ENCODE data around the gene LYPD4.

LYPD4 gene

DNA sequence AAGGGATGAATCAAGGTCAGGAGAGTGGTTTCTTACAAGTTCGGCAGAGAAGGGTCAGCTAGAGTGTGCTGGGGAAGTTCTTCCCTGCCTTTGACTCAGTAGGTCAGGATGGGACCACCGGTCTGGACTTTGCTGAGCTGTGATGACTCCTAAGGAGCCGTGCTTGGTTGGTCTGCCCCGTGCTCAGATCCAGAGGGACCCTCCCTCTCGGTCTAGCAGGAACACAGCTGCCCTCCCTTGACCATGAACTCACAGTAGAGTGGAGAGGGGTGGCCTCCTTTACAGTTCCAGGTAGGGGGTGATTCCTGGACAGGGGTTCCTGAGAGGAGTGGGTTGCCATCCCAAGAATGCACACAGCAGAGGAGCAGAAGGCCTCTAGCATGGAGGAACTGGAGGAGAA lies 19.9 kb upstream of the LYPD4 start:
- TF ChIP-seq, protein P1, sequence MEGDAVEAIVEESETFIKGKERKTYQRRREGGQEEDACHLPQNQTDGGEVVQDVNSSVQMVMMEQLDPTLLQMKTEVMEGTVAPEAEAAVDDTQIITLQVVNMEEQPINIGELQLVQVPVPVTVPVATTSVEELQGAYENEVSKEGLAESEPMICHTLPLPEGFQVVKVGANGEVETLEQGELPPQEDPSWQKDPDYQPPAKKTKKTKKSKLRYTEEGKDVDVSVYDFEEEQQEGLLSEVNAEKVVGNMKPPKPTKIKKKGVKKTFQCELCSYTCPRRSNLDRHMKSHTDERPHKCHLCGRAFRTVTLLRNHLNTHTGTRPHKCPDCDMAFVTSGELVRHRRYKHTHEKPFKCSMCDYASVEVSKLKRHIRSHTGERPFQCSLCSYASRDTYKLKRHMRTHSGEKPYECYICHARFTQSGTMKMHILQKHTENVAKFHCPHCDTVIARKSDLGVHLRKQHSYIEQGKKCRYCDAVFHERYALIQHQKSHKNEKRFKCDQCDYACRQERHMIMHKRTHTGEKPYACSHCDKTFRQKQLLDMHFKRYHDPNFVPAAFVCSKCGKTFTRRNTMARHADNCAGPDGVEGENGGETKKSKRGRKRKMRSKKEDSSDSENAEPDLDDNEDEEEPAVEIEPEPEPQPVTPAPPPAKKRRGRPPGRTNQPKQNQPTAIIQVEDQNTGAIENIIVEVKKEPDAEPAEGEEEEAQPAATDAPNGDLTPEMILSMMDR (IDR thresholded peaks at IDR 0.05; ENCODE audit: low read depth, low read length) = no peak
- DNase-seq (ENCODE audit: extremely low read depth, low read depth) = no peak

DNA sequence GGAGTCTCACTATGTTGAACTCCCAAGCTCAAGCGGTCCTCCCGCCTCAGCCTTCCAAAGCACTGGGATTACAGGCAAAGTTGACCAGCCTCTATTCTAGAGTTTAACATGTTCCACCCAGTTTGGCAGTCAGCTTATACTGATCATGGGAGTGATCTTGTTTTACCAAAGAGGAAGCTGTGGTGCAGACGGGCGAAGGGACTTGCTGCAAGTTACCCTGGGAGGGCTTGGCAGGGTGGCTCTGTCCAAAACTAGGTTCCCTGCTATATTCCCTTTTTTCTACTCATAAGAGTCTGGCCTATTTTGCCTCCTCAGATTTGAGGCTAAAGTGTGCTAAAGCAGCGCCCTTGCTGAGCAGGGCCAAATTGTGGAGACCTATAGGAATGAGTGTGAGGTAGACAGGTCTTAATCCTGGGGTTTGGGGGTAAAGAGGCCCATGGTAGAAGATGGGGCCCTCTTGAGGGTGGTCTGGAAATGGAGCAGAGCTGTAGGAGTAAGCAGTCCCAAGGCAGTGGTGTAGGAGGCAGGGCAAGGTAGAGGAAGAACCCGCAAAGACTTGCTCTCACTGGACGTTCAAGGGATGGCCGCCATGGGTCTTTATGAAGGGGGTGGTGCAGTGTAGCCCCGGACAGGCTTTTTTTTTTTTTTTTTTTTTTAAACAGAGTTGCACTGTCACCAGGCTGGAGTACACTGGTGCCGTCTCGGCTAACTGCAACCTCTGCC lies 18.9 kb upstream of the LYPD4 start:
- no peak for DNase-seq (ENCODE audit: extremely low read depth, low read depth)
- TF ChIP-seq, protein P1 (IDR thresholded peaks at IDR 0.05; ENCODE audit: low read depth, low read length) = no peak

DNA sequence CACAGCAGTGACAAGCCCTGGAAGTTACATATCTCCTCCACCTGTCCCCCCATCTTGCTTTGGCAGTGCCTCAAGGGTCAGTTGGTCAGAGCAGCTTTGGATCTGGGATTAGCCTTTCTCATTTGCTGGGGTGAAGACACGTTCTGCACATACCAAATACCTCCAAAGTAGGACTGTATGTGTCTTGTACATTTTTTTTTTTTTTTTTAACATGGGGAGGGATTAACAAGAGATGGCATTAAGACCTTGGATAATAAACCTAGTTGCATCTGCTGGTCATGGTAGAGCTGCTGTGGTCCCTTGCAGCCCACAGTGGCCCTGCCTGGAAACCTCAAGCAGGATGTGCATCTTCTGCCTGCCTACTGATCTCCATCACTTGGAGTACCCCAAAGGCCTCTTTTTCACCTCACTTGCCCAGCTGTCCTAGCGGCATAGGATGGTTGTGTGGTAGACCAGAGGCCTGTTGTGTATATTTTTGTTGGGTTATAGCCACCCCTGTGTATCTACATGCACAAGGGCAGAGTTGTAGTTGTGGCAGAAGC lies 18.0 kb upstream of the LYPD4 start:
- TF ChIP-seq, protein P1 (IDR thresholded peaks at IDR 0.05; ENCODE audit: low read depth, low read length) = no peak
- DNase-seq (ENCODE audit: extremely low read depth, low read depth) = no peak

DNA sequence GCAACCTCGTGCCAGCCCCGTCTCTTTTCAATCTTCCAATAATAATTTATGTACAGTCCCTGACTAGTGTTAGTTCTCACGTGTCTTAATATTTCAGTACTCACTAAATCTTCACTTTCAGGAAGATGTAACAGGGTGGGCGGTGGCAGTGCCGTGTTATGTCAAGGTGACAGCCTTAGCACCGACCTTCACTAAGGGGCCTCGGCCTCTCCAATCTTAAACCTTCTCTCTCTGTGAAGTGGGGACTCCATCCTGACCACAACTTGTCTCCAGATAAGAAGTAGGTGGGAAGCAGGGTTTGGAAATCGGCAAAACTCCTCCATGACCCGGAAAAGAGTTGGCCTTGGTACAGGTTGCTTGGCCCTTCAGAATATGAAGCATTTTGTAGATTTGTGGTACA lies 17.4 kb upstream of the LYPD4 start:
- TF ChIP-seq, protein P1 (IDR thresholded peaks at IDR 0.05; ENCODE audit: low read depth, low read length) = no peak
- DNase-seq (ENCODE audit: extremely low read depth, low read depth) = no peak

DNA sequence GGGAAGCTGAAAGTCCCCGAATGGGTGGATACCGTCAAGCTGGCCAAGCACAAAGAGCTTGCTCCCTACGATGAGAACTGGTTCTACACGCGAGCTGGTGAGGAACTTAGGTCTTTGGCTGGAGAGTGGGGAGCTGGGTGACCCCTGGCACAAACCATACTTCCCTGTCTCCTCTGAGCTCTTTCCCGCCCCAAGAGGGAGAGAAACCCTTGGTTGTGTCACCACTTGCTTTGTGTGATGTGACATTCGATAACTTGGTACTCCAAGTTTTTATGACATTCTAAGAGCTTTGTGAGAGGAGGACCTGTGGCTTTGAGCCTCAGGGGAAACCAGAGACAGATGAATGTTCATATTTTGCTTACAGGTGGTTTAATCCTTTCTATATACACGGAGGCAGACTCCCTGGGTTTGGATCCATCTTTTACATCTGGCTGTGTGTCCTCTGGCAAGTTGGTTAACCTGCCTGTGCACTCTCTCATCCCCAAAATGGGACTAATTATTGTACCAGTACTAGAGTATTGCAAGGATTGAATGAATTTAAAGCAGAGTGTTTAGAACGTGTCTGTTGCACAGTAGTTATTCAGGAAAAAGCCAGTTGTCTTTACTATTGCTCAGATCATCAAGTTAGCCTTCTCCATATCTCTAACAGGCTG lies 16.8 kb upstream of the LYPD4 start:
- TF ChIP-seq, protein P1 (IDR thresholded peaks at IDR 0.05; ENCODE audit: low read depth, low read length) = no peak
- DNase-seq (ENCODE audit: extremely low read depth, low read depth) = no peak

DNA sequence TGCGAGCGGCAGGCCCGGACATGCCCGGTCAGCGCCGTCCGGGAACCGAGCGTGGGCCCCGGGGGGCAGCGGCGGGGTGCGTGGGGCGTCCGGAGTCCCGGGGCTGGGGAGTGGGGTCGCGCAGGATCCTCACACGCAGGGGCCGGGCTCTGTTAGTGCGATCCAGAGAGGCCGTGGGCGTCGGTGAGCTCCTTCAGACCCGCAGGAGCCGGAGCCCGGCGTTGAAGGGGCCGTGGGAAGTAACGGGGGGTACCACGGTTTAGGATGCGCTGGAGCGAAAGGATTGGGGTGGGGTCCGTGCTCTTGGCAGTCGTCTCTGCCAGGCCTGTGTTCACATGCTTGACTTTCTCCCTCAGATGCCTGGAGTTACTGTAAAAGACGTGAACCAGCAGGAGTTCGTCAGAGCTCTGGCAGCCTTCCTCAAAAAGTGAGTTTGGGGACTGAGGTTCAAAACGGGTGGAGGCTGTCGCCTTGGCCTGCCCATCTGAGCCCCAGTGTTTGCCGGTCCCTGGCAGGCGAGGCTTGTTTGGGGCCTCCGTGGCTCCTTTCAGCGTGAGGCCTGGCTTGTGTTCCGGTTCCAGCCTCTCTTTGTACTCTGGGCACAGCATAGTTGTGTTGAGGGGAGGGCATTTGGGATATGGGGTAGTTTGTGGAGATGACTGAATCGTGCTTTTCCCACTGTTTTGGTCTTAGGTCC lies 16.1 kb upstream of the LYPD4 start:
- DNase-seq (ENCODE audit: extremely low read depth, low read depth) = no peak
- TF ChIP-seq, protein P1 (IDR thresholded peaks at IDR 0.05; ENCODE audit: low read depth, low read length) = no peak
